HUES6 (cell line): ENCODE data around the gene RHOT1.

Experiments used
- H3K27ac ChIP-seq: 2 replicates; pipeline ENCODE4 v1.7.0; 2013; ENCODE audit warnings: low read depth, mild to moderate bottlenecking, low read length, inconsistent platforms
- H3K27me3 ChIP-seq: 2 replicates; pipeline ENCODE4 v1.6.1; 2013; ENCODE audit warnings: low read length; ENCODE audit not compliant: control insufficient read depth, insufficient read depth
- H3K36me3 ChIP-seq: 2 replicates; pipeline ENCODE4 v1.6.1; 2013; ENCODE audit warnings: low read length; ENCODE audit not compliant: control insufficient read depth, insufficient read depth
- H3K4me1 ChIP-seq: 2 replicates; pipeline ENCODE4 v1.6.1; 2013; ENCODE audit warnings: low read length; ENCODE audit not compliant: control insufficient read depth, insufficient read depth
- H3K4me3 ChIP-seq: 2 replicates; pipeline ENCODE4 v1.5.1; 2013; ENCODE audit warnings: low read depth, low read length
- H3K9ac ChIP-seq: one replicate; pipeline ENCODE4 v1.6.1; 2013; ENCODE audit warnings: mild to moderate bottlenecking, low read length
- H3K9me3 ChIP-seq: 2 replicates; pipeline ENCODE4 v1.6.1; 2013; ENCODE audit warnings: low read depth, low read length; ENCODE audit not compliant: control insufficient read depth, insufficient read depth

Gene RHOT1

DNA sequence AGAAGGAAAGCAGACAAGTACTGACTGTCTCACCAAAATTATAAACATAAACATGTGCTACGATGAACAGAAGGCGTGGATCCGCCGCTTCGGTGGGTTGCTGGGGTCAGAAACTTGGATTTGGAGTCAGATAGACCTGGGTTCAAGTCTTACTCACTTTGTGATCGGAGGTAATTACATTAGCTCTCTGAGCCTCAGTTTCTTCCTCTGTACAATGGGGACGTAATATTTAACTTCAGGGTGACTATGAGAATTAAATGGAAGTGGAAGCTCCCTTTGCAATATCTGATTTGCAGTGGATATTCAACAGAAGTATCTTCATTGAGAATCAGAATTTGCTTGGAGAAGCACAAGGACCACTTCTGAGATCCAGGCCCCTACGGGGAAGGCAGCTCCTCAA, 129.5 kb downstream of the RHOT1 start:
- Histone ChIP-seq H3K36me3 (no peaks in the 10 kb centered on the region), H3K4me1 (peaks cover 47% of the 10 kb centered on the region), H3K27ac (no peak overlapping the region), H3K9me3 (no peaks in the 10 kb centered on the region), H3K27me3 (peaks cover 29% of the 10 kb centered on the region), H3K9ac (no peak overlapping the region), H3K4me3 (no peak overlapping the region)

DNA sequence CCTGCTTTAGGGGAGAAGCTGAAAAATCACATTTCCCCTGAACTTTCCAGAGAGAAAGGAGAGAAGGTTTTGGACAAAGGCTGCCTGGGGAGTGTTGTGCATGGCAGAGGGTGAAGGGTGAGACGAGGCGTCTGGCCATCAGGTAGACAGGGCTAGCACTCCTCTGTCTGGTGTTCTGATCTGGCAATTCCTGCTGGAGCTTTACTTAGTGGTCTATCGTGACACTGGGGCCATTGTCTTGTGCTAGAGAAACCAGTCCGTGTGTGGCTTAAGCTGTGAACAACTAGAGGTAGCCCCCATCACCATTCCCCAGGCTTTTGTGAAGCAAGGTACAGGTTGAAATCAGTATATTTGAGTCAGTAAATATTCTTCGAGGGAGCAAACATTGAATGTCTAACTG, 131.8 kb downstream of the RHOT1 start:
- H3K27ac ChIP-seq = no peak overlapping the region
- H3K4me3 ChIP-seq = no peak overlapping the region
- H3K4me1 ChIP-seq = peaks cover 46% of the 10 kb centered on the region
- H3K27me3 ChIP-seq = peaks cover 6% of the 10 kb centered on the region; the same call in 1 of the 2 replicates
- no peak overlapping the region for H3K9ac ChIP-seq
- H3K36me3 ChIP-seq = no peaks in the 10 kb centered on the region
- no peaks in the 10 kb centered on the region for H3K9me3 ChIP-seq

DNA sequence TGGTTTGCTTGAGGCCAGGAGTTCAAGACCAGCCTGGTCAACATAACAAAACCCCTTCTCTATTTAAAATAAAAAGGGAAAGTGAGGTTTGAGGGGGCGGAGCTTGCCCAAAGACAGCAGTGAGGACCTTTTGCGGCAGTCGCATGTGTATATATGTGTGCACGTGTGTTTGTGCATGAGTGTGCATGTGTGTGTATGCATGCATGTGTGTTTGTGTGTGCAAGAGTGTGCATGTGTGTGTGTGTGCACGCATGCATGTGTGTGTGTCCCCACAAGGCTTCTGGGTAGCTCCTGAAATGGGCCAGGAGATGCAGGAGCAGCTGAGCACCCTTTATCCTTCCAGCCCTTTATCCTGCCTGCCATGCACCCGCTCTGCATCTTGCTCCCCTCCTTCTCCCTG, 132.3 kb downstream of the RHOT1 start:
- Histone ChIP-seq H3K27me3 (peaks cover 3% of the 10 kb centered on the region; the same call in 1 of the 2 replicates), H3K9ac (no peak overlapping the region), H3K36me3 (no peaks in the 10 kb centered on the region), H3K27ac (no peak overlapping the region), H3K4me1 (peaks cover 51% of the 10 kb centered on the region), H3K9me3 (no peaks in the 10 kb centered on the region), H3K4me3 (no peak overlapping the region)
